HG03460 (cell line): ENCODE results near the gene ESPL1.

ENCODE experiments used
- ATAC-seq: cut with Tn5 transposase; IDR thresholded peaks from one replicate; pipeline ENCODE4 v1.9.1; 2021; ENCODE audit not compliant: unreplicated experiment

ESPL1 gene

DNA sequence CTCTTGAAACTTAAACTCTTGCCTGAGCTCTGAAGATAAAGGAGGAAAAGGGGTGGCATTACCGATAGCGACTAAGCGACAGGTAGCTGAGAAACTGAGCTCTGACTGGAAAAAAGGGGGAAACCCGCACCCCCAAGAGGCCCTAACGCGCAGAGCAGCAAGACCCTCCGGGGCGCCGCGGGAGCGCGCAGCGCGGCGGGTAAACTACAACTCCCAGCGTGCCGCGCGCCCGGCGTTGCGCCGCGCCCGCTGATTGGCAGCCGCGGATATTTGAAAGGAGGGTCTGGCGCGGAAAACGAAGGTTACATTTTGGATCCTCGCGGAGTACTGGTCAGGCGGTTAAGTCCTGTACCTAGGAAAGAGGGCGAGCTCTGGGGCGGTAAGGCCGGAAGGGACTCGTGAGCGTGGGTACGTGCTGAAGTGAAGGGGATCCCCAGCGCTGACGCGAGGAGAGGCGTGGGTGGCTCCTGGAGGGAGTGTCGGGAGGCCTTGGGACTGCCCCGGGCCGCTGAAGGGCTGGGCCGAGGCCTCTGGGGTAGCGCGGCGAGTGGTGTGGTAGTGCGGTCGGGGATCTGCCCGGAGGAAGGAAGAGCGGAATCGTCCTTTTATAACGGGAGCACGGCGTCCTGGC, at the start of gene ESPL1:
ESPL1 (plus strand) TSS at position 301 of the 631 bp plus-strand sequence. CDS start 468 bp downstream, outside the sequence.
- ATAC-seq: peak; percentile 82

- no peak for ATAC-seq
These were observed 49.4 kb upstream of the ESPL1 start for GRCh38 chr12:53218551-53219291.

DNA sequence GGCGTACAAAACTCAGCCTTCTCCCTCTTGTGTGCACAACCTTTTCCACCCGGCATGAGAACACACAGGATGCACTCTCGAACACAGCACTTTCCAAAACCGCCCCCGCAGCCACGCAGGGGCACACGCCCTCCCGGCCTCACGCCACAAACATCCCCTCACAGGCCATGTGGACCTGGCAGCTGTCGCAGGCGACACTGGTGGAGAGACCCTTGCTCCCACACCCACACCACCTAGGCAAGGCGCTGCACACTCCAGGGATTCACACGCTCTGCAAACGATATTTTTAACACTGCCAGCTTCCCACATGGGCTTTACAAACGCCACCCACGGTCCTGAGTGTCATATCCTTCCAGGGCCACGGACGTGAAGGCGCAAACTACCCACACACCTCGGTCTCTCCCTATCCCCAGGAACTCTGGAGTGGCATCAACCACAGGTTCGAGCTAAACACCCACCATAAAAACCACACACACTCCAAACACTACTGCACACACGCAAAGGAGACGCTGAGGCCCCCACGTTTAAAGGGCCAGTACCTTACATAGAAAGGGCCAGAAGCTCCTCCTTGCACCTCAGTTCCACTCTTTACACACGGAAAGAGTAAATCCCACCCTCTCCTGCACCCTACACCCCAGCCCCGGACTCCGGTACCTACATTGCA, 48.7 kb upstream of the ESPL1 start:
- no peak for ATAC-seq

- ATAC-seq: peak; percentile 38
These were observed 48.0 kb upstream of the ESPL1 start for GRCh38 chr12:53219956-53220693.

GRCh38 chr12:53220694-53221202, 47.4 kb upstream of the ESPL1 start:
- ATAC-seq: peak; percentile 46

DNA sequence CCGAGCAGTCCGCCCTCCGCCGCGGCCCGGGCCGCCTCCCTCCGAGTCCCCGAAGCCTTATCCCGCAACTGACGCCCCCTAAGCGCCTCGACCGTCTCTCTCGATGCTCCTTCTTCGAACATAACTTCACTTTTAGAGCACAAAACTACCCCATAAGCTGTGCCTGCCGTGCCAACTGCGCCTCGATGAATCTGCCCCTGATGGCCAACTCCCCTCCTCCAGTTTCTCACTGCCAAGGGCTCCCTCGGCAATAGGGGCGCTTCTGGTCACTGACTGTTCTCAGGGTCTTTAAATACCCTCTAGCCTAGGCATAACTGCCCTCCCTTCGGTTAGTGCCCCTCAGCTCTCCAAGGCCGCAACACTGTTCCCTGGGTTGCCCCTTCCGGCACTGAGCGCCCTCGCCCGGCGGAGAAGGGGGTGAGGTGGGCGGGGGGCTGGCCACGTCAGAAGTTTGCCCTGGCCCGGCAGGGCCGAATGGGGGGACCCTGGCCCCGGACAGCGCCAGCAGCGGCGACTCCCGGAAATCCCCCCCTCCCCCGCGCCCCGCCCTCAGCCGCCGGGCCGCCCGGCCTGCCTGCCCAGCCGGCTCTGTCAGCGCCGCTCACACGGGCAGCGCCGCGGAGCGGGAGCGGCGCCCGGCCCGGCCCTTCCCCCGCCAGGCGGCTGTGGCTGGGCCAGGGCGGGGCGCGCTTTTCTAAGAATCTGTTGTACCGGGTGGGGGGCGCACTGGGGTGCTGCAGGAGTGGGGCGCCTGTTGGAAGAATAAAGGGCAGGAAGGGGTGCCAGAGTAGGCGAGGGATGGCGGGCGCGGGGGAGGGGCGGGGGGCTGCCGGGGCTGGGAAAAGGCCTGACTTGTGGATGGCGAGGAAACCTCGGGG, 46.7 kb upstream of the ESPL1 start:
- peak; percentile 26 for ATAC-seq

- ATAC-seq: no peak
These were observed 45.9 kb upstream of the ESPL1 start for GRCh38 chr12:53222170-53222721.

- no peak for ATAC-seq
These were observed 45.3 kb upstream of the ESPL1 start for GRCh38 chr12:53222806-53223261.

- no peak for ATAC-seq
These were observed 44.6 kb upstream of the ESPL1 start for GRCh38 chr12:53223389-53224060.

- no peak for ATAC-seq
These were observed 43.8 kb upstream of the ESPL1 start for GRCh38 chr12:53224061-53224896.

DNA sequence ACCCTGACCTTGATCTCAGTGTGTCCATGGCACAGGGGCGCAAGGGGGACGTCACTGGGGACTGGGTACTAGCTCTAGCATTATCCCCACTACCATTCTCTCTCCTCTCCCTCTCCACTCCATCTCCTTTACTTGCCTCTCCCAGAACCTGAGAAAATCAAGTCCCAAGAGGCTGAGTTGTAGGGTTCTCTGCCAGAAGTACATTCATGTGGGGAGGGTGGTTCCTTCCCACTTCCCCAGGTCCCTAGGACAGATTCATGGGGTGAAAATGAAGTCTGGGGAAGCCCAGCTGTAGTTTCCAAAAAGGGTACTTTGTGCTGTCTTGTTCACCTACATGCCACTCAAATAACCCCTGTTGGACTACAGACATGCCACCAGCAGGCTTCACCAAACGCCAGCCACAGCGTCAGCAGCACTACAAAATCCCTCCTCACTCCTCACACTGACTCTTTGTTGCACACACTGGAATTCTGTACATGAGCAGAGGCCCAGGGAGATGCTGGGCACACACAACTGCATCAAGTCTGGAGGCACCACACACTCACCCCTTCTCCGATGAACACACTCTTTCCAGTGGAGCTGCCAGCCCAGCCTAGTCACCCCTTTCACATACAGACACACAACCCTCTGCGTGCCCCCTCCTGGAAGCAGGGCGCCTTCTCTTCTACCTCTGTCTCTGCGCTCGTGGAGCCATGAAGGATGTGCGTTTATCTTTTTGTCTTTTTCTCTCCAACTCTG, 43.0 kb upstream of the ESPL1 start:
- ATAC-seq: no peak

DNA sequence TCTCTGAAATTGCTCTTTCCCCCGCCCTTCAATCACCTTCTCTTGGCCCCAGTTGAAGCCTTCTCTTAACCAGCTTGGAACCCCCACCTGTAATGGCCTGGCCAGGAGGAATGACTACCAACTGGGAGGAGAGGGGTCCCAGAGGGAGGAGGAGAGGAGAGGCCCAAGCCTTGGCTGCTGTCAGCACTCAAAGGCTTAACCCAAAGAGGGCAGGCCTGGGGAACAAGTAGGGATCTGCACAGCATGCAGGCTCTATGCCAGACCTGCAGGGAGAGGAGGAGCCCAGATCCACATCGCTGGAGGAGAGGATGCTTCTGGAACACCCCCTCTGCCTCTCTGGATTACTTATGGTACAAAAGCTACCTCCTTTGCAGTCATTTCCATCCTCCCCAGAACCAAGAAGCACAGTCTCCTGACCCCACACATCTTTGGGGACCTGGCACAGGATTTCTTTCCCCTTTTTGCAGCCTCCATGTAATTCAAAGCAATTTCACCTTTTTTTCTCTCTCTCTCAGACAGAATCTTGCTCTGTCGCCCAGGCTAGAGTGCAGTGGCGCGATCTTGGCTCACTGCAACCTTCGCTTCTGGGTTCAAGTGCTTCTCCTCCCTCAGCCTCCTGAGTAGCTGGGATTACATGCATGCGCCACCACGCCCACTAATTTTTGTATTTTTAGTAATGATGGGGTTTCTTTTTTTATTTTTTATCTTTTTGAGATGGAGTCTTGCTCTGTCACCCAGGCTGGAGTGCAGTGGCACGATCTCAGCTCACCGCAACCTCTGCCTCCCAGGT, 42.3 kb upstream of the ESPL1 start:
- ATAC-seq: no peak

GRCh38 chr12:53226815-53227214, 41.3 kb upstream of the ESPL1 start:
- no peak for ATAC-seq

- no peak for ATAC-seq
These were observed 40.8 kb upstream of the ESPL1 start for GRCh38 chr12:53227341-53227740.

- no peak for ATAC-seq
These were observed 40.3 kb upstream of the ESPL1 start for GRCh38 chr12:53227836-53228235.

GRCh38 chr12:53229454-53229853, 38.6 kb upstream of the ESPL1 start:
- ATAC-seq: no peak
